SK-MEL-5 (cell line): ENCODE data around the gene SPTBN5. TPM values are rescaled to one million over a fixed set of nuclear protein-coding genes. Genes with fewer than 3 reads are reported as not detected.

Experiments
- small RNA-seq, 2 experiments: library from RNA; depleted of rRNA; stranded (forward); fragments of <200 nt; gene quantifications; one replicate each; pipeline ENCODE3, GENCODE V24; 2014
- total RNA-seq: library from RNA; depleted of rRNA; stranded (reverse); fragments of >200 nt; shearing (Covaris generic); gene quantifications from 2 replicates; pipeline ENCODE4 v1.2.3, GENCODE V29; 2014; rRNA removed

Gene SPTBN5
- total RNA-seq, 1 experiment from 2014 or later = 0.03 TPM

Small RNA genes within 50 kb of the gene (small RNA-seq; reads per million reads assigned to genes)
- gene JMJD7-PLA2G4B = 0 to 0.02 reads per million in 2 experiments
- gene MIR4310 = 0 reads per million in 2 experiments
- gene RNA5SP393 = 0 reads per million in 2 experiments

Other genes starting within 250 kb of the SPTBN5 start
- 26.1 and 28.8 TPM in 2 replicates for gene MGA, start 233.6 kb downstream of the SPTBN5 start, total RNA-seq
- gene MAPKBP1, start 119.6 kb downstream of the SPTBN5 start, total RNA-seq = 14.7 and 15.4 TPM in 2 replicates
- gene JMJD7, start 66.0 kb downstream of the SPTBN5 start, total RNA-seq = 3.4 and 4.4 TPM in 2 replicates
- gene PLA2G4B, start 55.2 kb downstream of the SPTBN5 start, total RNA-seq = 0.61 and 3.1 TPM in 2 replicates
- gene EHD4, start 78.5 kb upstream of the SPTBN5 start, total RNA-seq = 4.9 and 5.7 TPM in 2 replicates
- not detected in 2 replicates for gene PLA2G4E, start 127.0 kb upstream of the SPTBN5 start, total RNA-seq
- not detected in 2 replicates for gene PLA2G4D, start 200.5 kb upstream of the SPTBN5 start, total RNA-seq